PC-9 (cell line): Measurements from ENCODE around the gene PLCD3. TPM values are rescaled to one million over a fixed set of nuclear protein-coding genes. Genes with fewer than 3 reads are reported as not detected.

ENCODE experiments used
- BruUV-seq: library from RNA; stranded (reverse); fragments of 400-500 nt; replicated peaks from 2 replicates; lab custom pipeline; 2021; lab: Mats Ljungman, UMichigan
- CTCF ChIA-PET: fragments of 300-600 bp; sonication (Branson Sonifier 250); formaldehyde crosslinking; loops from one replicate; lab custom pipeline; 2022; ENCODE audit warnings: antibody characterized with exemption; lab: Charles Lee
- POLR2A ChIA-PET: fragments of 300-600 bp; sonication (Branson Sonifier 250); formaldehyde crosslinking; loops from one replicate; lab custom pipeline; 2022; ENCODE audit warnings: antibody characterized with exemption; ENCODE audit not compliant: unreplicated experiment; lab: Charles Lee
- DNase-seq, 2 experiments: peaks; one replicate each; pipeline versions ENCODE4 v3.0.0 to v3.0.0-alpha.2; 2015 to 2022; ENCODE audit warnings: mixed read lengths in 1 of 2
- H2AFZ ChIP-seq: fragments of 200-600 bp; sonication (generic); 2 replicates; pipeline ENCODE4 v1.8.1; 2017; ENCODE audit warnings: antibody characterized with exemption
- H3F3A ChIP-seq: fragments of 200-600 bp; sonication (generic); 2 replicates; pipeline ENCODE4 v1.8.1; 2017; ENCODE audit warnings: antibody characterized with exemption, mild to moderate bottlenecking, low read depth; ENCODE audit not compliant: insufficient read depth
- H3K27ac ChIP-seq: fragments of 200-600 bp; sonication (generic); 2 replicates; pipeline ENCODE4 v1.6.1; 2016; ENCODE audit warnings: mixed run types
- H3K27me3 ChIP-seq: fragments of 200-600 bp; sonication (generic); 2 replicates; pipeline ENCODE4 v1.6.1; 2016; ENCODE audit warnings: low read depth, mixed run types; ENCODE audit not compliant: insufficient read depth
- H3K36me3 ChIP-seq: fragments of 200-600 bp; sonication (generic); 2 replicates; pipeline ENCODE4 v1.6.1; 2016; ENCODE audit warnings: low read depth, mixed run types
- H3K4me1 ChIP-seq: fragments of 200-600 bp; sonication (generic); replicated peaks from 2 replicates; pipeline ENCODE4 v1.6.1; 2016; ENCODE audit warnings: mixed run types; ENCODE audit not compliant: insufficient read depth
- H3K4me2 ChIP-seq: fragments of 200-600 bp; sonication (generic); 2 replicates; pipeline ENCODE4 v1.6.1; 2017; ENCODE audit warnings: mixed run types
- H3K4me3 ChIP-seq: fragments of 200-600 bp; sonication (generic); 2 replicates; pipeline ENCODE4 v1.6.1; 2016; ENCODE audit warnings: mixed run types
- H3K79me2 ChIP-seq: fragments of 200-600 bp; sonication (generic); 2 replicates; pipeline ENCODE4 v1.6.1; 2017; ENCODE audit warnings: low read depth, mixed run types
- H3K9me2 ChIP-seq: fragments of 200-600 bp; sonication (generic); 2 replicates; pipeline ENCODE4 v1.8.1; 2017; ENCODE audit warnings: mild to moderate bottlenecking; ENCODE audit not compliant: insufficient read depth
- H3K9me3 ChIP-seq: fragments of 200-600 bp; sonication (generic); 2 replicates; pipeline ENCODE4 v1.8.1; 2016; ENCODE audit warnings: low read depth; ENCODE audit not compliant: insufficient read depth
- H4K20me1 ChIP-seq: fragments of 200-600 bp; sonication (generic); 2 replicates; pipeline ENCODE4 v1.8.1; 2017; ENCODE audit not compliant: insufficient read depth
- CTCF ChIP-seq: fragments of 200-600 bp; sonication (generic); conservative IDR thresholded peaks from 2 replicates; pipeline ENCODE4 v1.6.1; 2017; ENCODE audit warnings: mixed run types, antibody characterized with exemption, mild to moderate bottlenecking, moderate library complexity
- EZH2 ChIP-seq: fragments of 200-600 bp; sonication (generic); IDR thresholded peaks from 2 replicates; pipeline ENCODE4 v1.8.0; 2017; ENCODE audit warnings: antibody characterized with exemption, low read depth
- intact Hi-C: fragments of 100-400 bp; cut with micrococcal nuclease; formaldehyde crosslinking; loops from one replicate; pipeline ENCODE4 v1.10.0; 2022; ENCODE audit not compliant: unreplicated experiment
- total RNA-seq: library from RNA; stranded (reverse); gene quantifications from 2 replicates; pipeline ENCODE4 v1.2.3, GENCODE V29; 2021

The PLCD3 gene
- total RNA-seq, 1 experiment from 2014 or later, result 92.4 TPM

DNA sequence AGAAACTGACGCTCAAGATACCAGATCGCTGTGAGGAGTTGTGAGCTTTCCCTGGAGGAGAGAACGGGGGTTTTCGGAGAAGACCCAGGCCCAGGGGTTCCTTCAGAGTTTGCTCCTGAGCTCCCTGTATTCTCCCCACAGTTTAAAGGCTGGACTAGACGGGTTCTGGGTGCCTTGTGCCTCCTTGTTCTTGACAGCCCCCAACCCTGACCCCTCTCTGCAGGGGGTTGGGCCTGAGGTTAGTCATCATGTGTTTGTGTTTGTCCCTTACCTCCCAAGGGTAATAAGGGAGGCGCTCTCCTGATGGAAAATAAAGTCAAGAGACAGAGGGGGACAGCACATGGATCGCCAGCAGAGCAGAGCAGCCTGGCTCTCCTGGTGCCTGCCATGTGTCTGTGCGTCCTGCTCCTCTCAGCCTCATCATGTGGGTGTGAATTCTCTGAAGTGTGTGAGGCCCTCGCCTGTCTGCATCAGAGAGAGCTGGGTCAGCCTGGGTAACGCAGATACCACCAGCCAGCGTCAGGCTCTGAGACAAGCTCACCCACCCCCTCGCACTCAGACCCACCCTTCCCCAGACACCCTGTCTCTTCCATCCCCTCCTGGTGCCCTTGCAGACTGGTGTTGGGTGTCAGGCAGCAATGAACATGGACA, 38.1 kb upstream of the PLCD3 start:
- CTCF ChIA-PET, result interaction anchor here (0.6 to 0.9 kb wide), 3 partner anchors 11 to 35 kb away, joined by 4 to 5 read pairs (median 4); partner anchors contain the start of gene ACBD4

GRCh38 chr17:45168991-45169752, 36.9 kb upstream of the PLCD3 start:
- H3K9me3 ChIP-seq, result no peaks in the 10 kb centered on the region
- H3K4me1 ChIP-seq, result peaks cover 64% of the 10 kb centered on the region
- no peak for DNase-seq
- no peak overlapping the region; the same call in 1 of the 2 replicates for H3K4me3 ChIP-seq
- peaks cover 18% of the 10 kb centered on the region for H3K79me2 ChIP-seq
- H3K36me3 ChIP-seq, result no peaks in the 10 kb centered on the region; the same call in 1 of the 2 replicates
- no peaks in the 10 kb centered on the region for H3K27me3 ChIP-seq
- no TSS peak for BruUV-seq
- peaks cover 62% of the 10 kb centered on the region for H3F3A ChIP-seq
- CTCF ChIA-PET, result no interaction called here
- H3K4me2 ChIP-seq, result peak overlapping the region; percentile 94
- H4K20me1 ChIP-seq, result no peaks in the 10 kb centered on the region
- H3K9me2 ChIP-seq, result no peaks in the 10 kb centered on the region
- intact Hi-C loops, result no loop called here
- POLR2A ChIA-PET, result no interaction called here
- no peak overlapping the region for H2AFZ ChIP-seq
- H3K27ac ChIP-seq, result peak overlapping the region; percentile 95
- no peak for TF ChIP-seq EZH2
- TF ChIP-seq CTCF, result no peak

More for the DNA sequence above, 38.1 kb upstream of the PLCD3 start:
- no peak for DNase-seq
- Histone ChIP-seq H3K27me3 (no peaks in the 10 kb centered on the region), H4K20me1 (no peaks in the 10 kb centered on the region), H3K4me2 (peak overlapping the region; percentile 94), H3K4me3 (peak overlapping the region; percentile 60; the same call in 1 of the 2 replicates), H3F3A (peaks cover 74% of the 10 kb centered on the region), H3K79me2 (peaks cover 18% of the 10 kb centered on the region), H3K36me3 (no peaks in the 10 kb centered on the region; the same call in 1 of the 2 replicates), H3K9me2 (no peaks in the 10 kb centered on the region), H2AFZ (no peak overlapping the region), H3K9me3 (no peaks in the 10 kb centered on the region), H3K27ac (peak overlapping the region; percentile 95), H3K4me1 (peaks cover 76% of the 10 kb centered on the region)
- TF ChIP-seq EZH2 (no peak), CTCF (no peak)
- intact Hi-C loops, result no loop called here
- POLR2A ChIA-PET, result interaction anchor here (0.7 to 1.0 kb wide), 3 partner anchors 9 to 28 kb away, joined by 4 to 5 read pairs (median 5); partner anchors contain the start of gene HEXIM2
- TSS peak; percentile 58 for BruUV-seq

GRCh38 chr17:45164734-45165269, 32.5 kb upstream of the PLCD3 start:
- Histone ChIP-seq H3K4me1 (peaks cover 44% of the 10 kb centered on the region), H3K36me3 (no peaks in the 10 kb centered on the region; the same call in 1 of the 2 replicates), H3K4me3 (no peak overlapping the region), H3K79me2 (peaks cover 36% of the 10 kb centered on the region), H3K9me3 (no peaks in the 10 kb centered on the region), H3K27me3 (no peaks in the 10 kb centered on the region), H3F3A (peaks cover 26% of the 10 kb centered on the region), H3K27ac (no peak overlapping the region), H3K4me2 (no peak overlapping the region), H2AFZ (no peak overlapping the region), H4K20me1 (no peaks in the 10 kb centered on the region), H3K9me2 (no peaks in the 10 kb centered on the region)
- DNase-seq, result no peak
- BruUV-seq, result no TSS peak
- CTCF ChIA-PET, result no interaction called here
- POLR2A ChIA-PET, result no interaction called here
- TF ChIP-seq EZH2 (no peak), CTCF (no peak)
- intact Hi-C loops, result no loop called here
